22Rv1 (cell line): ENCODE measurements around the gene CNTNAP4.

Experiments
- ZFX ChIP-seq: fragments of 450-650 bp; IDR thresholded peaks from 2 replicates; pipeline ENCODE4 v1.6.1; 2017; ENCODE audit warnings: antibody characterized with exemption, borderline replicate concordance
- TF ChIP-seq, protein P1 (sequence below): fragments of 450-650 bp; IDR thresholded peaks from 2 replicates; pipeline ENCODE4 v1.5.1; 2017; ENCODE audit warnings: mild to moderate bottlenecking

DNA sequence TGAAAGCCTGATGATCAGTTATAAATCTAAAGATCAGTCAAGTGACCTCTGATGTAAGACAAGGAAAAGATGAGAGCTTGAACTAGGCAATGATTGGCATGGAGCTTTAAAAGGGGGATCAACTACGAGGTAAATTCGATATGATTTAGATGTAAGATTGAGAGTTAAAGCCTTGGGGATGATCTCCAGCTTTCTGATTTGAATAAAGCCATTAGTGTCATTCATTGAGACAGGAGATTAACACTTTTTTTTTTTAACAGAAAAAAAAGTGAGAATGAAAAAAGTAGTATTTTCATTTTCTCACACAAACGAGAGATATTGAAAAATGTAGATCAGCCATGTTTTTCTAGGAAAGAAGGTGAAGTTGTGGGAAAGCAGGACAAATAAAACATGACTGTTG, 225.4 kb downstream of the CNTNAP4 start:
- TF ChIP-seq, protein P1, sequence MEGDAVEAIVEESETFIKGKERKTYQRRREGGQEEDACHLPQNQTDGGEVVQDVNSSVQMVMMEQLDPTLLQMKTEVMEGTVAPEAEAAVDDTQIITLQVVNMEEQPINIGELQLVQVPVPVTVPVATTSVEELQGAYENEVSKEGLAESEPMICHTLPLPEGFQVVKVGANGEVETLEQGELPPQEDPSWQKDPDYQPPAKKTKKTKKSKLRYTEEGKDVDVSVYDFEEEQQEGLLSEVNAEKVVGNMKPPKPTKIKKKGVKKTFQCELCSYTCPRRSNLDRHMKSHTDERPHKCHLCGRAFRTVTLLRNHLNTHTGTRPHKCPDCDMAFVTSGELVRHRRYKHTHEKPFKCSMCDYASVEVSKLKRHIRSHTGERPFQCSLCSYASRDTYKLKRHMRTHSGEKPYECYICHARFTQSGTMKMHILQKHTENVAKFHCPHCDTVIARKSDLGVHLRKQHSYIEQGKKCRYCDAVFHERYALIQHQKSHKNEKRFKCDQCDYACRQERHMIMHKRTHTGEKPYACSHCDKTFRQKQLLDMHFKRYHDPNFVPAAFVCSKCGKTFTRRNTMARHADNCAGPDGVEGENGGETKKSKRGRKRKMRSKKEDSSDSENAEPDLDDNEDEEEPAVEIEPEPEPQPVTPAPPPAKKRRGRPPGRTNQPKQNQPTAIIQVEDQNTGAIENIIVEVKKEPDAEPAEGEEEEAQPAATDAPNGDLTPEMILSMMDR: no peak
- TF ChIP-seq ZFX: no peak
